ENCODE data around the gene YARS2.

The YARS2 gene

DNA sequence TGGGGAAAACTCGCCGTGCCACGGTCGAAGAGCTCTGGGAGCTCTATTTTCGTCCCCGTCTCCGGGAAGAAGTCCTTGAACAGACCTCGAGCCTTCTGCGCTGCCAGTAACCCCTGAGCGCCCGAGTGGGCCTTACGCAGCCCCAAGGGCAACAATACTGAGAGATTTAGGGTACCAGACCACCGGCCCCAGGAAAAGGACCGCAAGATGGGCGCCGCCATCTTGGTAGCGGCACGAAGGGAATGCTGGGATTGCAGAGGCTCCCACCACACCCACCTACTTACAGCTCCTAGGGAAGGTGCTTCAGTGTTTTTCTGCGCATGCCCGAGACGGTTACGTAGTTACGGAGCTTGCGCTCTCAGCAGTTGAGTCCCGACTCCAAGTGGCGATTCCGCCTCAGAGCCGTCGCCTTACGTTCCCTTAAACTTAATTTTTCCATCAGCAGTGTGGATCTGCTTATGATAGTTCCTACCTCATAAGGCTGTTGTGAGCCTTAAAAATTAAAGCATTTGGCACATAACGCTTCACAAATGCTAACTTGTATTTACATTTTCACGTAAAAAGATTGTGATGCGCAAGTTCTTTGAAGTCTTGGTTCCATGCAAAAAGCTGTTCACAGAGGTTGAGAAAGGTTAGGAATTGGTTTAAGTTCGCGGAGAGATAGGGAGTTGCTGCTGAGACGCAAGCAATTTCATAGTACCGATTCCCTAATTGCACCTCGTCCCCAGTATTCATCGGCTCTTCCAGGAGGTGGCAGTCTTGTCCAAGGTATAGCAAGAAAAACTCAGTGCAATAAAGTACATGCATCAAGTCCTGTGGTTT lies at the start of gene YARS2:
YARS2 (minus strand) TSS at position 244 of the 822 bp plus-strand sequence; CDS start at position 221, 23 bp downstream.
- no peaks in the 10 kb centered on the region for H3K9me3 Mint-ChIP-seq
- DNase-seq (peak; percentile 76 to 86), ATAC-seq (peak; percentile 90)
- H3K27me3 Mint-ChIP-seq: no peaks in the 10 kb centered on the region
- H3K4me3 Mint-ChIP-seq: peak within 1 kb of the TSS; percentile 84 to 88
- peak within 1 kb of the TSS; percentile 93 to 95 for H3K27ac Mint-ChIP-seq
- peaks cover 25% of the 10 kb centered on the region for H3K4me1 Mint-ChIP-seq

DNA sequence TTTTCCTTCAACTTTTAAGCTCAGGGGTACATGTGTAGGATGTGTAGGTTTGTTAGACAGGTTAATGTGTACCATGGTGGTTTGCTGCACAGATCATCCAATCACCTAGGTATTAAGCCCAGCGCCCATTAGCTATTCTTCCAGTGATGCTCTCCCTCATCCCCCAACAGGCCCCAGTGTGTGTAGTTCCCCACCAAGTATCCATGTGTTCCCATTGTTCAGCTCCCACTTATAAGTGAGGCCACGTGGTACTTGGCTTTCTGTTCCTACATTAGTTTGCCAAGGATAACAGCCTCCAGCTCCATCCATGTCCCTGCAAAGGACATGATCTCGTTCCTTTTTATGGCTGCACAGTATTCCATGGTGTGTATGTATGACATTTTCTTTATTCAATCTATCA lies 48.6 kb upstream of the YARS2 start:
- H3K27me3 Mint-ChIP-seq: peaks cover 13% of the 10 kb centered on the region
- peaks cover 0 to 21% of the 10 kb centered on the region in 2 donors for H3K9me3 Mint-ChIP-seq
- no peaks in the 10 kb centered on the region for H3K4me1 Mint-ChIP-seq
- DNase-seq (no peak), ATAC-seq (no peak)
- H3K4me3 Mint-ChIP-seq: no peak overlapping the region
- no peak overlapping the region for H3K27ac Mint-ChIP-seq

DNA sequence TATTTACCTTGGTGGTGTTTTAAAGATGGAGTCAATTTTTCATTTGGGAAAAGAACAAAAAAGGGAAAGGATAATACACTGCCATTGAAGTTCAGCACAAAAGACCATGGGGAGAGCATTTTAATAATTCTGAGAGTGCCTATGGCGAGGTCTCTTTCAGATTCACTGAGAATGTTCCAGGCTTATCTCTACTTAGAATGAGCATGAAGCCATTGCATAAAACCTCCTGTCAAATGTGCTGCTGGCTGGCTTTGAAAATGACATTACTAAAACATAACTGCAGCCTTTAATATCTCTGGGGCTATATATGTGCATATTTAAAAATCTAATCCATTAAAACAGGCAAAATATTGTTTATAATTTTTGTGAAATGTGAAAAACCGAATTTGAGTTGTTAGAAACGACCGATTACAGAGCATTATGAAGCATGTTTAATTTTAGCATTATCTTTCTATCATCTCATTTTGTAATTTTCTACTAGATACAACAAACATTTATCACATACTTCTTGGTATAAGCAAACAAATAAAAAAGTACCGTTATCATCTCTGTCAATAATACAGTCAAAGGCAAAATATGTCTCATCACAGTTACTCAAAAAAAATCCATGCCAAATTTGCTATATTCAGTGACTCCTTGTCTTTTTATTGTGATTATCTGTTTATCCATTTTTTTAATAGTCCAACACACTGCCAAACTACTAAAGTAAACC lies 45.7 kb upstream of the YARS2 start:
- no peak overlapping the region for H3K27ac Mint-ChIP-seq
- H3K4me1 Mint-ChIP-seq: no peaks in the 10 kb centered on the region
- no peak for ATAC-seq
- H3K4me3 Mint-ChIP-seq: no peak overlapping the region
- H3K9me3 Mint-ChIP-seq: no peaks in the 10 kb centered on the region
- H3K27me3 Mint-ChIP-seq: no peaks in the 10 kb centered on the region
- no peak for DNase-seq

GRCh38 chr12:32794281-32794680 lies 38.6 kb upstream of the YARS2 start:
- H3K4me1 Mint-ChIP-seq: no peaks in the 10 kb centered on the region
- no peaks in the 10 kb centered on the region for H3K27me3 Mint-ChIP-seq
- no peak overlapping the region for H3K27ac Mint-ChIP-seq
- H3K4me3 Mint-ChIP-seq: no peak overlapping the region
- ATAC-seq: no peak
- no peak for DNase-seq
- no peaks in the 10 kb centered on the region for H3K9me3 Mint-ChIP-seq

GRCh38 chr12:32789916-32790315 lies 34.2 kb upstream of the YARS2 start:
- Mint-ChIP-seq H3K4me3 (no peak overlapping the region), H3K27ac (no peak overlapping the region), H3K4me1 (no peaks in the 10 kb centered on the region), H3K9me3 (peaks cover 0 to 5% of the 10 kb centered on the region in 2 donors), H3K27me3 (no peaks in the 10 kb centered on the region)
- DNase-seq (no peak), ATAC-seq (no peak)

DNA sequence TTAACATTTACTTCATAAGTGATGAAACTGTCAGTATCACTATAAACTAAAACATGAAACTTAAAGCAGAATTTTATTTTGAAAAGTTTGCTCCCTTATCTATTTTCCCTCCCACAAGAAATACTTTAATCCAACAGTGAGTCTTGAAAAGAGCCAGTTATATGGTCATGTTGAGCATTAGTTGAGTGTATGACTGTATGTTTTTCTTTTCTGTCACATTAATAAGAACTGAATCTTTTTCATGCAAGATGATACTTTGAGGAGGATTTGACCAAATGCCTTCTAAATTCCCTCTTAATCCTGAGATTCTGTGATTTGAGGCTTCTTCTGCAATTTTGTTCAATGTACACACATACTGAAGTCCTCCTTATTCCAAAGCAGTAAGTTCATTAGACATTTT lies 33.7 kb upstream of the YARS2 start:
- no peak for ATAC-seq
- Mint-ChIP-seq H3K4me3 (no peak overlapping the region), H3K27ac (no peak overlapping the region), H3K9me3 (peaks cover 0 to 5% of the 10 kb centered on the region in 2 donors), H3K4me1 (no peaks in the 10 kb centered on the region), H3K27me3 (no peaks in the 10 kb centered on the region)
- DNase-seq: no peak

GRCh38 chr12:32788405-32788804 lies 32.7 kb upstream of the YARS2 start:
- Mint-ChIP-seq H3K27me3 (no peaks in the 10 kb centered on the region), H3K4me1 (no peaks in the 10 kb centered on the region), H3K27ac (no peak overlapping the region), H3K9me3 (peaks cover 0 to 5% of the 10 kb centered on the region in 2 donors), H3K4me3 (no peak overlapping the region)
- DNase-seq: no peak
- no peak for ATAC-seq

DNA sequence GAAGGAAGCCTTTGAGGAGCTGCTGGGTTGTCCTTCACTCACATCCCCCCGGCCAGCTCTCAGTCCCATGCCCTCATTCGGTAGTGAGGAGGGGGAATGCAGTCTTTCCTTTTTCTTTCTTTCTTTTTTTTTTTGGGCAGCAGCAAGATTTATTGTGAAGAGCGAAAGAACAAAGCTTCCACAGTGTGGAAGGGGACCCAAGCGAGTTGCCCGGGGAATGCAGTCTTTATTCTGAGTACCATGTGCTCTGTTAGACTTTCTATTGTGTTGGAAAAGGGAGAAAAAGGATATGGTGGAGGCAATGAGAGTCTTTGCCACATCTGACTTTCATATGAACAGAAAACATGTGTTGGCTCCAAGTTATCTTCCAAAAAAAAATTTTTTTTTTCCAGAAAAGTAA lies 29.9 kb upstream of the YARS2 start:
- Mint-ChIP-seq H3K4me1 (no peaks in the 10 kb centered on the region), H3K27me3 (no peaks in the 10 kb centered on the region), H3K9me3 (peaks cover 0 to 5% of the 10 kb centered on the region in 2 donors), H3K4me3 (no peak overlapping the region), H3K27ac (no peak overlapping the region)
- DNase-seq (no peak), ATAC-seq (no peak)

DNA sequence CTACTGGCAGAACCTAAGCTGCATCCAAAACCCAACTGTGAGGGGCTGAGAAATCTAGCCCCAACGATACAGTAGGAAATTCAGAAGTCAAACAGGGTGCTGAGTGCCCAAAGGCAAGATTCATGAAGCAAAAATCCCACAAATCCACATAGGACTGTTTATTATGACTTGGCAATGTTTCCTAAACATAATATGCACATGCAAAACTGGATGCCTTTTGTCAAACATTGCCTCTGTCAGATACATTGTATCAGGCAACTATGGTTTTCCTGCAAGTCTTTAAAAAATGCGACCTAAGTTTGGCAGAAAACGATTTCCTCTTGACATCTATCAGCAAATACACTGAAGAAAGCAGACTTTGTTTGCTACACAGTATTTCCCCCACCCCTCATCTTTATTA lies 27.3 kb upstream of the YARS2 start:
- Mint-ChIP-seq H3K27ac (no peak overlapping the region), H3K4me3 (no peak overlapping the region), H3K9me3 (peaks cover 0 to 3% of the 10 kb centered on the region in 2 donors)

DNA sequence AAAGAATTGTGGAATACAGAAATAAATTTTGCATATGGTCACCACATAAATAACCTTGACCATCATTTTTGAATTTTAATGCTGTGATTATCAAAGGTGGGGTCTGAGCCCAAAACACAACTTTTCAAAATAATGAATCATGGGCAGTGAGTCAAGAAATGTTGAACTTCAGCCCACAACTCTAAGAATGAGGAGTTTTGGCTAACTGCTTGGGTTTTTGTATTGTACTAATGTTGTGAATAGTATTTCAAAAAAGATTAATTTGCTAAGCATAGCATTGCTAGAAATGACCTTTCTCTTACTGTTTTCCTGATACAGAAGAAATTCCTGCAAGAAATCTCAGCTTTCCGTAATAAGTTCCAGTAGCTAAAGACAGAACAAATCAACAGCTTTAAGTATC lies 24.4 kb upstream of the YARS2 start:
- Mint-ChIP-seq H3K27ac (no peak overlapping the region), H3K4me1 (no peaks in the 10 kb centered on the region), H3K4me3 (no peak overlapping the region), H3K27me3 (peaks cover 10% of the 10 kb centered on the region), H3K9me3 (no peaks in the 10 kb centered on the region)
- DNase-seq (no peak), ATAC-seq (no peak)

More for the DNA sequence above, 27.3 kb upstream of the YARS2 start:
- DNase-seq (no peak), ATAC-seq (no peak)
- H3K4me1 Mint-ChIP-seq: no peaks in the 10 kb centered on the region
- H3K27me3 Mint-ChIP-seq: peaks cover 10% of the 10 kb centered on the region

GRCh38 chr12:32777691-32778175 lies 22.0 kb upstream of the YARS2 start:
- no peak for ATAC-seq
- H3K27me3 Mint-ChIP-seq: peaks cover 10% of the 10 kb centered on the region
- no peak overlapping the region for H3K27ac Mint-ChIP-seq
- DNase-seq: no peak
- H3K4me3 Mint-ChIP-seq: no peak overlapping the region
- H3K9me3 Mint-ChIP-seq: no peaks in the 10 kb centered on the region
- no peaks in the 10 kb centered on the region for H3K4me1 Mint-ChIP-seq

DNA sequence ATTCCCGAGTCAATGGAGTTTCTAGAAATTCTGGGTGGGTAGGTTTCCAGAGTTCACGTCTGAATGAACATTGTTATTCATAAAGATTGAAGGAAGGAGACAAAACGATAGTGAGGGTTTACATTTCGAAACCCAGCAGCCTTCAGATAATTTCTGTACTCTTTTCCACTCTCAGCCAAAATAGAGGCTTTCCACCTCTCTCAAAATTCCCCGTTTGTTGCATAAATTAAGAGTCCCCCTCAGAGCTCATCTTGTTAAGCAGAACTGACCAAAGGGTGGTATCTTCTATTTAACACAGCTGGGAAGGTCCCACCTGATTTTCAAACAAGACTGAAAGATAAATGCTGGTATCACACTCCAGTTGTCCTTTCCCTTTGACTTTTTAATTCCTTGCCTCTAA lies 21.5 kb upstream of the YARS2 start:
- Mint-ChIP-seq H3K4me3 (no peak overlapping the region), H3K27me3 (peaks cover 10% of the 10 kb centered on the region), H3K27ac (no peak overlapping the region), H3K4me1 (no peaks in the 10 kb centered on the region), H3K9me3 (no peaks in the 10 kb centered on the region)
- ATAC-seq: no peak
- no peak for DNase-seq

DNA sequence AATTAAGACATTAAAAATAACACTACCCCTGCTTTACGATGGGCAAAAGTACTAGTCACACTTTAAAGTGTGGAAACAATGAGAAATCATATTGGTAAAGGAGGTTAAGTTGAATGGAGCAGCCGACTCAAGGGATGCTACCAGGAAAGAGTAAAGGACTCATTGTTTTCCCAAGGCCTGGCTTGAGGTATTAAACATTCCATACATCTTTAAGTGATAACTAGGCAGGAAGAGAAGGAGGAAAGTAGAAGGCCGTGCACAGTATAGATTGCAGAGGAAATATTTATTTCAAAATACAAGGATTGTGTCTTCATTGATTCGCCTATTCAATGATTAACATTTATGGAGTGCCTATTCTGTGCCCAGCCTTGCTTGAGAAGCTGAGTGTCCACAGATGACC lies 20.6 kb upstream of the YARS2 start:
- DNase-seq: no peak
- Mint-ChIP-seq H3K27ac (no peak overlapping the region), H3K27me3 (peaks cover 10% of the 10 kb centered on the region)

DNA sequence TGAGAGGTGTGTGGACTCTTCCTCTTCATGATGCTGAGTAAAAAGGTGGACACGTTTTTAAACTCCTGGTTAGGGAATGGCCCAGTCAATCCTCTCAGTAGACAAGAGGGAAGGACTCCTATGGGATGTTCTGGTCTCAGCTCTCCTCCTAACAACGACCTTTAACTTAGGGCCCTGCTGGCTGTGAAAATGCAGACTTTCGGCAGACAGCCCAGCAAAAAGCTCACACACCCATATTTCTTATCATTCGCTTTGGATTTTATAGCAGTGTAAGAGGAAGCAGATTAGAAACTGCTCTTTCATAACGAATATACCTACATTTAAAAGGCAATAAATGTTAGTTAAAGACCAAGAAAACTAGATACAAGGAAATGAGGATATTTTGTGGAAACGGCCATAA lies 18.0 kb upstream of the YARS2 start:
- no peak overlapping the region for H3K27ac Mint-ChIP-seq

More for the DNA sequence above, 20.6 kb upstream of the YARS2 start:
- no peak for ATAC-seq
- H3K4me1 Mint-ChIP-seq: no peaks in the 10 kb centered on the region
- H3K9me3 Mint-ChIP-seq: no peaks in the 10 kb centered on the region
- no peak overlapping the region for H3K4me3 Mint-ChIP-seq

DNA sequence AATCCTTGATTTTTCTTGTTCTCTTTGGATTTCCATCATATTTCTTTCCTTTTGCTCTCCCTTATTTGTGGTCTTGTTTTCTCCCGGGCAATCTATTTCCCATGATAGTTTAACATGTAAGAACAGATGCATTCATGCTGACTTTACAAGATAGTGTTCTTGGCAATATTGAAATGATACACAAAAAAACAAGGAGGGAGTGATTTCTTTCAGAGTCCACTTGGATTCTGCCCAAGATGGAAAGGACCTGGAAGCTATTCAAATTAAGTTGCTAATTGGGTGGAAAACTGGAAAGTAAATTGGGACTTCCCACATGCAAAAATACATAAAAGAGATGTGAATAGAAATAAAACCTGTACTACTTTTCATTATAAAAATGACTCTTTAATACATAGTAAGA lies 14.4 kb upstream of the YARS2 start:
- H3K4me3 Mint-ChIP-seq: no peak overlapping the region
- no peaks in the 10 kb centered on the region for H3K4me1 Mint-ChIP-seq
- H3K27me3 Mint-ChIP-seq: peaks cover 22% of the 10 kb centered on the region
- no peak overlapping the region for H3K27ac Mint-ChIP-seq
- DNase-seq: no peak
- no peak for ATAC-seq
- H3K9me3 Mint-ChIP-seq: no peaks in the 10 kb centered on the region

More for the DNA sequence above, 18.0 kb upstream of the YARS2 start:
- Mint-ChIP-seq H3K4me3 (no peak overlapping the region), H3K27me3 (peaks cover 8% of the 10 kb centered on the region), H3K9me3 (no peaks in the 10 kb centered on the region), H3K4me1 (no peaks in the 10 kb centered on the region)
- no peak for ATAC-seq
- DNase-seq: no peak

- H3K27me3 Mint-ChIP-seq: peaks cover 22% of the 10 kb centered on the region
- ATAC-seq (no peak), DNase-seq (no peak)
- no peaks in the 10 kb centered on the region for H3K4me1 Mint-ChIP-seq
- H3K27ac Mint-ChIP-seq: no peak overlapping the region
- H3K4me3 Mint-ChIP-seq: no peak overlapping the region
- H3K9me3 Mint-ChIP-seq: no peaks in the 10 kb centered on the region
Observed at GRCh38 chr12:32768518-32768917, 12.8 kb upstream of the YARS2 start.

All from stimulated activated naive CD8-positive, alpha-beta T cell treated with anti-CD3 and anti-CD28 coated beads, Interleukin-15, amount 100 ng/mL, for 72 hours (primary cell).